ENCODE measurements around the gene POLDIP2. TPM values are rescaled to one million over a fixed set of nuclear protein-coding genes. Genes with fewer than 3 reads are reported as not detected.

Gene POLDIP2
- total RNA-seq, 1 experiment from 2014 or later: 82.8 TPM

DNA sequence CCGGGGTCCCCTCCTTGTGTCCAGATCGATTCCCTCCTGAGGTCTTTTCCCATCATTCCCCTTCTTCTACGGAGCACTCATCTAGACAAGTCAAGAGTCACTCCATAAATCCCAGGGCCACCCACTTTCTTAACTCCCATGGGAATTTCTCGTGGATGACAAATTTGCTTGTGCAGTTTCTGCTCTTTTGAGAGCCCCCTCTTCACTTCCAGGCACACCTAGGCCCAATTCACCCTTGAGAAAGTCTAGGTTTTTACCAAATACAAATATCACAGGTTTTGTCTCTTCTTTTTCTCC is 522 bp upstream of the POLDIP2 start:
- no peaks in the 10 kb centered on the region; a peak in 1 of 5 replicates for H3K9me3 Mint-ChIP-seq
- Histone ChIP-seq H3K18ac (ENCODE audit: insufficient read length, low read depth, low read length) (no peak overlapping the region), H2BK5ac (ENCODE audit: insufficient read length, low read length) (no peak overlapping the region), H2BK15ac (ENCODE audit: low read depth, low read length) (no peak overlapping the region), H4K20me1 (ENCODE audit: control insufficient read depth, insufficient read depth, insufficient read length) (no peaks in the 10 kb centered on the region), H3K23ac (ENCODE audit: insufficient read length, low read depth, low read length) (no peak overlapping the region), H3K14ac (ENCODE audit: insufficient read depth, low read length) (0 out of 2 replicates have a peak overlapping the region, but pooled peaks have one; percentile 37), H4K8ac (replicated peaks; ENCODE audit: insufficient read length, low read depth, low read length) (no peak overlapping the region), H3K56ac (ENCODE audit: insufficient read length, low read depth, low read length) (no peak overlapping the region), H3K23me2 (ENCODE audit: insufficient read length, low read depth, low read length, poor library complexity, severe bottlenecking) (peaks cover 6% of the 10 kb centered on the region), H3K27me3 (ENCODE audit: insufficient read depth, low read length) (no peaks in the 10 kb centered on the region), H3K4me2 (ENCODE audit: insufficient read depth, insufficient read length, low read length) (peak overlapping the region; percentile 77), H3K79me1 (ENCODE audit: insufficient read depth, low read depth, low read length, poor library complexity, severe bottlenecking) (peaks cover 5% of the 10 kb centered on the region), H3T11ph (ENCODE audit: low read length) (no peak overlapping the region), H3K9ac (ENCODE audit: extremely low read depth, insufficient read length, low read length) (peak overlapping the region; percentile 53), H4K91ac (ENCODE audit: insufficient read length, low read depth, low read length) (no peak overlapping the region), H2AFZ (ENCODE audit: low read length) (no peak overlapping the region), H3K4ac (ENCODE audit: low read depth, low read length) (no peak overlapping the region), H2BK12ac (ENCODE audit: insufficient read length, low read depth, low read length) (no peak overlapping the region), H3K79me2 (ENCODE audit: insufficient read depth, low read length) (no peaks in the 10 kb centered on the region), H3K9me3 (ENCODE audit: control insufficient read depth, low read depth, low read length) (no peaks in the 10 kb centered on the region), H2BK20ac (ENCODE audit: low read depth, low read length, poor library complexity, severe bottlenecking) (no peak overlapping the region), H3K4me1 (ENCODE audit: insufficient read depth, low read length) (no peaks in the 10 kb centered on the region), H3K27ac (ENCODE audit: insufficient read length, low read depth, low read length) (no peak overlapping the region), H4K5ac (ENCODE audit: insufficient read length, low read depth, low read length) (no peak overlapping the region), H2BK120ac (ENCODE audit: low read depth, low read length, poor library complexity, severe bottlenecking) (no peak overlapping the region), H2AK5ac (ENCODE audit: insufficient read length, low read length) (no peak overlapping the region)
- H3K27me3 Mint-ChIP-seq (ENCODE audit: low read depth): no peaks in the 10 kb centered on the region
- TF ChIP-seq CTCF (conservative IDR thresholded peaks at IDR 0.05): no peak
- H3K4me1 Mint-ChIP-seq: peaks cover 14 to 15% of the 10 kb centered on the region in 2 experiments
- WGBS (ENCODE audit: extremely low coverage, insufficient read length, low lambda C conversion rate): no CpG with 5 or more reads among the region's 4 CpGs
- peaks cover 30 to 55% (median 48%) of the 10 kb centered on the region in 3 experiments; a peak in 6 of 7 replicates for H3K36me3 Mint-ChIP-seq (ENCODE audit: insufficient read depth in 1 of 3, low read depth in 3 of 3)
- H3K27ac Mint-ChIP-seq: peak overlapping the region; percentile 92 to 99 (median 96)
- peak overlapping the region; percentile 90 for H3K4me3 Mint-ChIP-seq
- no peak for DNase-seq
